T-helper 1 cell treated with Interleukin-12 subunit alpha and Interleukin-12 subunit beta and Interleukin-4 antibody, amounts not matched to agents 30 ng/mL and 1 ng/mL, for 36 hours (primary cell): Measurements from ENCODE around the gene ZNF700. TPM values are rescaled to one million over a fixed set of nuclear protein-coding genes. Genes with fewer than 3 reads are reported as not detected.
"Not testable (repeated sequence)": the region's sequence is repeated elsewhere in the genome, so short reads cannot be mapped to it uniquely, and the experiment has no call there.

Source experiments
- intact Hi-C: fragments of 100-400 bp; cut with micrococcal nuclease; formaldehyde crosslinking; loops from one replicate; pipeline ENCODE4 v1.15.1; 2024
- total RNA-seq: library from RNA; stranded (reverse); gene quantifications from 2 replicates; pipeline ENCODE4 v1.2.3, GENCODE V29; 2022

Gene ZNF700
- total RNA-seq, 1 donor from 2014 or later, result 16.4 TPM

DNA sequence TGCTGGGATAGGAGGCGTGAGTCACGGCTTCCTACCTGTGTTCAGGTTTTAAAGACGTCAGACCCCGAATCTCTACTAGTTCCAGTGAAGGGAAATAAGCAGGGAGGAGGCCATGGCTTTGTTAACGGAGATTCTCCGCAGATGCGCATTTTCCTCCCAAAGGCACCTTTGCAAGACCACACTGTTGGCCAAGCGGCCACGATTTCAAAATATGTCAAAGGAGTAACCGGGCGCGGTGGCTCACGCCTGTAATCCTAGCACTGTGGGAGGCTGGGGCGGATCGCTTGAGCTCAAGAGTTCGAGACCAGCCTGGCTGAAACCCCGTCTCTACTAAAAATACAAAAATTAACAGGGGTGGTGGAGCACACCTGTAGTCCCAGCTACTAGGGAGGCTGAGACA lies 61.8 kb downstream of the ZNF700 start:
- intact Hi-C loops, result loop anchor here (1.0 to 5.0 kb wide), 4 partner anchors 154 to 681 kb away; partner anchors contain the start of genes MAN2B1, WDR83, ZNF20 and ZNF44

GRCh38 chr19:11987405-11988281 lies 62.7 kb downstream of the ZNF700 start:
- intact Hi-C loops, result loop anchor here (1.0 to 5.0 kb wide), 10 partner anchors 23 to 680 kb away; partner anchors contain the start of genes MAN2B1, WDR83, ZNF136 and ZNF20

- intact Hi-C loops, result loop anchor here (1.0 to 5.0 kb wide), 5 partner anchors 64 to 678 kb away; partner anchors contain the start of genes MAN2B1, WDR83, ZNF136 and ZNF440
Observed at GRCh38 chr19:11989112-11989456, 64.2 kb downstream of the ZNF700 start.

DNA sequence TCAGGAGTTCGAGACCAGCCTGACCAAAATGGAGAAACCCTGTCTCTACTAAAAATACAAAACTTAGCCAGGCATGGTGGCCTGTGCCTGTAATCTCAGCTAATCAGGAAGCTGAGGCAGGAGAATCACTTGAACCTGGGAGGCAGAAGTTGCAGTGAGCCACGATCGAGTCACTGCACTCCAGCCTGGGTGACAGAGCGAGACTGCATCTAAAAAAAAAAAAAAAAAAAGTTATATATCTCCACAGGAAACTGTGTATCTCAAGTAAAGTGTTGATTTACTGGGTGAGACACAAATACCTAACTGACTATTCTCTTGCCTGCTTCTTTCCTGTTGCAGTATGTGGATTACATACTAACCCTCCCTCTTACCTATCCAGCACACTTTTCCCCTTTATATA lies 67.0 kb downstream of the ZNF700 start:
- intact Hi-C loops, result not testable (repeated sequence)

DNA sequence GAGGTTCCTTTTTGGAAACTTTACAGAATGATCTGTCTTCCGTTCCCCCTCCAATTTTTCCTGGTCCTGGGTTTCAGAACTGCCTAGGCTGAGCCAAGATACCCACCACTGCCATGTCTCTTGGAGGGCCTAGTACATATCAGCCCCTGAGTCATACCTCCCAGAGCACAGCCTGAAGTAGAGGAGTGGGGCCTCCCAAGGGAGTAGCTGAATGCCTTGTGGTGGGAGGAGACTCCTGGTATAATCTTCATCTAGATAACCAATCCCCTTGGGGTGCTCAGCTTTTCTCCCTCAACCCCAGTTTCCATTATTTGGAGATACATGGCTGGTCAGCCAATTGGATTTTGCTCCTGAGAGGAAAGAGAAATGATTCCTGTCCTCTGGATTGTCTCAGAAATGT lies 70.3 kb downstream of the ZNF700 start:
- intact Hi-C loops, result no loop called here

Other genes with a start within 250 kb of the ZNF700 start
- gene ZNF823, start 186.2 kb upstream of the ZNF700 start, total RNA-seq, result 2.3 and 3.0 TPM in 2 replicates
- 4.6 and 5.6 TPM in 2 replicates for gene ZNF441, start 158.1 kb upstream of the ZNF700 start, total RNA-seq
- gene ZNF491, start 126.6 kb upstream of the ZNF700 start, total RNA-seq, result 0.44 and 1.1 TPM in 2 replicates
- gene ZNF440, start 110.8 kb upstream of the ZNF700 start, total RNA-seq, result 11.4 and 11.9 TPM in 2 replicates
- gene ZNF439, start 76.4 kb upstream of the ZNF700 start, total RNA-seq, result 6.1 and 7.4 TPM in 2 replicates
- 0.98 and 1.3 TPM in 2 replicates for gene ZNF69, start 37.3 kb upstream of the ZNF700 start, total RNA-seq
- gene ZNF763, start 39.9 kb downstream of the ZNF700 start, total RNA-seq, result 1.1 and 1.7 TPM in 2 replicates
- gene ZNF433, start 110.6 kb downstream of the ZNF700 start, total RNA-seq, result 0.29 and 0.46 TPM in 2 replicates
- 0.32 and 0.54 TPM in 2 replicates for gene ZNF878, start 127.9 kb downstream of the ZNF700 start, total RNA-seq
- 0.54 and 0.78 TPM in 2 replicates for gene ZNF844, start 139.6 kb downstream of the ZNF700 start, total RNA-seq
- 1.2 and 4.5 TPM in 2 replicates for gene ZNF20, start 215.2 kb downstream of the ZNF700 start, total RNA-seq
- gene ZNF625, start 231.6 kb downstream of the ZNF700 start, total RNA-seq, result 3.1 and 4.0 TPM in 2 replicates
- gene ZNF136, start 238.0 kb downstream of the ZNF700 start, total RNA-seq, result 13.1 and 17.5 TPM in 2 replicates